Lower lobe of right lung (tissue), 2 donors: ENCODE data around the gene HELZ2. TPM values are rescaled to one million over a fixed set of nuclear protein-coding genes. Genes with fewer than 3 reads are reported as not detected.
"Not testable (repeated sequence)": the region's sequence is repeated elsewhere in the genome, so short reads cannot be mapped to it uniquely, and the experiment has no call there.

Source experiments
- ATAC-seq, 2 donors: fragments of 200-7000 bp; cut with Tn5 transposase; one replicate each; pipeline ENCODE4 v1.9.1; 2020 to 2022; ENCODE audit warnings: mild to moderate bottlenecking in 2 of 2, moderate library complexity in 2 of 2
- DNase-seq: peaks from one replicate; pipeline ENCODE4 v3.0.0-alpha.2; 2020
- H3K27ac ChIP-seq: fragments of 200-600 bp; one replicate; pipeline ENCODE4 v1.8.0; 2022
- H3K27me3 ChIP-seq: fragments of 200-600 bp; one replicate; pipeline ENCODE4 v1.8.0; 2022; ENCODE audit warnings: low read depth
- H3K36me3 ChIP-seq: fragments of 200-600 bp; one replicate; pipeline ENCODE4 v1.8.0; 2022; ENCODE audit warnings: mild to moderate bottlenecking
- H3K4me1 ChIP-seq: fragments of 200-600 bp; one replicate; pipeline ENCODE4 v1.8.0; 2022
- H3K4me3 ChIP-seq: fragments of 200-600 bp; one replicate; pipeline ENCODE4 v1.8.0; 2022; ENCODE audit warnings: mild to moderate bottlenecking
- H3K9me3 ChIP-seq: fragments of 200-600 bp; one replicate; pipeline ENCODE4 v1.8.0; 2022
- CTCF ChIP-seq: fragments of 200-600 bp; IDR thresholded peaks from one replicate; pipeline ENCODE4 v1.8.0; 2022; ENCODE audit warnings: antibody characterized with exemption, mild to moderate bottlenecking
- intact Hi-C: fragments of 100-400 bp; cut with DNase I; formaldehyde crosslinking; loops from one replicate; pipeline ENCODE4 v1.11.0; 2022
- total RNA-seq: library from RNA; stranded (reverse); fragmentation: NEBNext Ultra II Directional; extraction: Animal tissue kit (Norgen Biotek cat#: 25700); gene quantifications from one replicate; pipeline ENCODE4 v1.2.1, GENCODE V29; 2021
- donor health status: DM: no; HTN: yes; CAD: no; lungs with severe emphysema.

Gene HELZ2
- total RNA-seq, 1 donor from 2014 or later: 59.6 TPM

- Histone ChIP-seq H3K27me3 (no peaks in the 10 kb centered on the region), H3K27ac (no peak overlapping the region), H3K4me3 (no peak overlapping the region), H3K4me1 (no peaks in the 10 kb centered on the region), H3K9me3 (no peaks in the 10 kb centered on the region), H3K36me3 (peaks cover 79% of the 10 kb centered on the region)
- DNase-seq (no peak), ATAC-seq (no peak)
- intact Hi-C loops: no loop called here
- no peak for TF ChIP-seq CTCF
Measured at GRCh38 chr20:63561624-63562396, 12.2 kb downstream of the HELZ2 start.

- no peaks in the 10 kb centered on the region for H3K27me3 ChIP-seq
- no peaks in the 10 kb centered on the region for H3K4me1 ChIP-seq
- TF ChIP-seq CTCF: no peak
- H3K4me3 ChIP-seq: no peak overlapping the region
- H3K36me3 ChIP-seq: peaks cover 73% of the 10 kb centered on the region
- DNase-seq: no peak
- no peak overlapping the region for H3K27ac ChIP-seq
- intact Hi-C loops: no loop called here
- no peaks in the 10 kb centered on the region for H3K9me3 ChIP-seq
- no peak for ATAC-seq
Measured at GRCh38 chr20:63560856-63561609, 13.0 kb downstream of the HELZ2 start.

GRCh38 chr20:63560333-63560805 lies 13.7 kb downstream of the HELZ2 start:
- no peak for DNase-seq
- Histone ChIP-seq H3K27ac (no peak overlapping the region), H3K4me1 (no peaks in the 10 kb centered on the region), H3K36me3 (peaks cover 66% of the 10 kb centered on the region), H3K4me3 (no peak overlapping the region), H3K27me3 (no peaks in the 10 kb centered on the region), H3K9me3 (no peaks in the 10 kb centered on the region)
- intact Hi-C loops: no loop called here
- ATAC-seq: no peak
- no peak for TF ChIP-seq CTCF

- H3K27me3 ChIP-seq, intact Hi-C loops, ATAC-seq, H3K4me1 ChIP-seq, H3K27ac ChIP-seq, H3K9me3 ChIP-seq, DNase-seq, H3K4me3 ChIP-seq: not testable (repeated sequence)
- peaks cover 60% of the 10 kb centered on the region for H3K36me3 ChIP-seq
Measured at GRCh38 chr20:63559485-63560332, 14.3 kb downstream of the HELZ2 start.

- Histone ChIP-seq H3K9me3 (no peaks in the 10 kb centered on the region), H3K4me1 (peaks cover 7% of the 10 kb centered on the region), H3K4me3 (no peak overlapping the region), H3K36me3 (peaks cover 52% of the 10 kb centered on the region), H3K27me3 (no peaks in the 10 kb centered on the region), H3K27ac (no peak overlapping the region)
- intact Hi-C loops: no loop called here
- DNase-seq (no peak), ATAC-seq (no peak)
- TF ChIP-seq CTCF: no peak
Measured at GRCh38 chr20:63558804-63559484, 15.1 kb downstream of the HELZ2 start.
